Forelimb muscle (tissue), 1 donor: ENCODE measurements around the gene LYL1. TPM values are rescaled to one million over a fixed set of nuclear protein-coding genes. Genes with fewer than 3 reads are reported as not detected.

Experiments
- DNase-seq: peaks from one replicate; pipeline ENCODE4 v3.0.0-alpha.2; 2013; ENCODE audit warnings: low read depth
- polyA plus RNA-seq: library from polyadenylated mRNA; unstranded; fragments of 120-200 nt; gene quantifications from one replicate; pipeline ENCODE4 v1.2.1, GENCODE V29; 2013; ENCODE audit not compliant: insufficient read length

Gene LYL1
- polyA plus RNA-seq, 1 donor: 5.4 TPM

DNA sequence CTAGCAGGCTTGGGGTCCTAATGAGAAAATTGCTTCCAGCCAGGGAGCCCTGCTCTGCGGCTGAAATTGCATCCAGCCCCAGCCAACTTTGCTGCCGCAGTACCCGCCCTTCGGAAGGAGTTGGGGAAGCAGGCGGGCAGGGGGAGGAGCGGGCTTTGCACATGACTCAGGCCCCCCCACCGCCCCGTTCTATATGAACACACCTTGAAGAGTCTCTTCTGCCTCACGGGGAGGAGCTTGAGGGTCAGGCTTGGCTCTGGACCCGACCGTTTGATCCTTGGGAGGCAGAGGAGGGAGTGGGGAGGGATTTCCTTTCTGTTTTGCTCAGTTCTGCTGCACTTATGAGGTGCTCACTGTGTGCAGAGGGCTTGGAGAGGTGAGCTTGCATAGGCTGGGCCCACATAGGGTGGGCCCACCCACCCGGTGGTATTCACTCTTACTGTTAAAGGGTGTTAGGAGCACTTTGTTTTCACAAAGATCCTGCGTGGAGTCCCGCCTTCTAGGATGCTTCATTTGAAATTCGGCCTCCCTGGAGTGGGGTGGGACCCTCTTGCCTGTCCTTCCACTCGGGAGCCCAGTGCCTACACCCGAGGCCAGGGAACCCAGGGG lies 46.5 kb downstream of the LYL1 start:
- no peak for DNase-seq

DNA sequence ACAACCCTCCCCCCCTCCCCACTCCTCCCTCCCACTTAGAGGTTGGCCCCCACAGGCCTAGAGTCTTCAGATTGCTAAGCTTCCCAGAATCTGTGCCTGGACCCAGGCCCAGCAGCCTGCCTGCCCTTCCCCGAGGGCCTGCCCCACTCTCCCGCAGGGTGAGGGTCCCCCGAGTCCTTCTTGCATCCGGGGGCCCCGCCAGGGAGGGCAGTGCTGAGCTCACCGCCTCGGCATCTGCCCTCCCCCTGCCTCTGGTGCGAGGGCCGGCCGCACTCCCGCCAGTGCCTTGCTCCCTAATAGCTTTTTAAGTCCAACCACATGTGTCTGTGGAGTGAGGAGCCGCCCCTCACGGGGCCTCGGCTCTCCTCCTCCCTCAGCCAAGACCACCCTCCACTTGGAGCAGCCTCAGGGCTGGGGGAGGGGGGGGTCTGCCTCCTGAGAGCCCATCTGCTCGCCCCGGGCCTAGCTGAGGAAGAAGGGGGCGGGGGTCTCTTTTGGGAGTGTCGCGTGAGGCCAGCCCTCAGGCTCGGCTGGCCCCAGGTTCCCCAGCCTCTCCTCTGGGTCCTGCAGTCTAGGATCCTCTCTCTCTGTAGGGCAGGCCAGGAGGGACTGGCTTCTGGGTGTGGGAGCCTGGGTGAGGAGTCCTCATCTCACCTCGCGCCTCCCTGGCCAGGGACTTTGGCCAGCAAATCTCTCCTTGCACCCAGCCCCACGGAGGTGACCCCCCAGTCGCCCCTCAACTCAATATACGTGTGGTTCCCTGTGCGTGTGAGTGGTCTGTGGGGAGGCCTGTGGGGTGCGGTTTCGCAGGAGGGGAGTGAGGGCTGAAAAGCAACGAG lies 47.2 kb downstream of the LYL1 start:
- DNase-seq: no peak

DNA sequence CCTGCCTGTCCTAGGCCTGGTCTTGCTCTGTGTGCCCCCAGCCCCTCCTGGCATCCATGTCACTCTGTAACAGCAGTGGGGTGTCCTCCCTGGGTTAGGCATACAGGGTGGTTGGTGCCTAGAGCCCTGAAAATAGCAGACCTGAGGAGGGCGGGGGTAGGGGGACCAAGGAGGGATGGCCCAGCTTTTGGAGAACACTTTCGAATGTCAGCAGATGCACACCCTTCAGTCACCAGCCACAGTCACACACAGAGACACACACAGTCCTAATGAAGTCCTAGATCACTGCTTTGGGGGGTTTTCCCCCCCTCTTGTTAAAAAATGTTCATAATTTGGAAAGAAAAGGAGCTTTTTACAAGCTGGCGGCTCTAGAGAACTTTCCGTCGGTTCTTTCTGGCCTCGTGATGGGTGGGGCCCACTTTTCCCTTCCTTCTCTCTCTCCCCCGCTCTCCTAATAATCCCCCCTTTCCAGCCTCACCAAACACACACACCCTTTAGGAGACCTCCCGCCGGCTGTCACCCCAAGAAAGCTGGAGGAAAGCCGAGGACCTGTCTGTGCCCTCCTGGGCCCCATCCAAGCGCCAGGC lies 47.9 kb downstream of the LYL1 start:
- DNase-seq: no peak

DNA sequence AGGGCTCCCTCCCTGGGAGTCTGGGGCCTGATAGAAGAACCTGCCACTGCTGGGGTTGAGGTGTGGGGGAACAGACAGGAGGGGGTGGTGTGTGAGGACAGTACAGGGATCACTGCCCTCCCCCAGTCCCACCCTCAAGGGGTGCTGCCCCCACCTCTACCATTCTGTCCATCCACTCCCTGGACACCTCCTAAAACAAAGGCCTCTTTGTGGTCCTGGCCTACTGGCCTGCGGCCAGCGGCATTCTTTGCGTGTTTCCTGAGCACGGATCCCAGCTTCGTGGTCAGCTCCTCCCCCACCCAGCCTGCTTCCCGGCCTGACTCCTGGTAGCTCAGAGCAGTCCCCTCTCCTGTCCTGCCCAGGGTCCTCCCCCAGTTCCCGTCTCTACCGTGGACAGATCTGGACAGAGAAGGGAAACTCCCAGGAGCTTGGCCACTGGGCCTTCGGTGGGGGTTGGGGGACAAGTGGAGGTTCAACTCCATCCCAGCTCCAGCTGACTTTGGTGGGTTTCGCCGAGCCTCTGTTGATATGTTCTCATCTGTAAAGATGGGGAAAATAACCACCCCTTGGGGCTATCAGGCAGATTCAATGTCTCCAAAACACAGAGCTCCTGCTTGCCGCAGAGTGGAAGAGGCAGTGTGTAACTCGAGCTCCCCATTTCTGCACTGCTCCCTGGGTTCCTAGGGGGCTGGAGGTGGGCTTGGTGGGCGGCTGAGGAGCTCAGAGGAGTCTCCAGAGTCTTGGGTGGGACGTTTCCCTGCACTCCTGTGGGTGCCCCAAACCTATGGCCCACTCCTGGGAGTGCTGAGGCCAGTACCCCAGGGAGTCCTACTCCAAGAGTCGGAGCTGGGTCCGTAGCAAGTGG lies 48.7 kb downstream of the LYL1 start:
- no peak for DNase-seq

DNA sequence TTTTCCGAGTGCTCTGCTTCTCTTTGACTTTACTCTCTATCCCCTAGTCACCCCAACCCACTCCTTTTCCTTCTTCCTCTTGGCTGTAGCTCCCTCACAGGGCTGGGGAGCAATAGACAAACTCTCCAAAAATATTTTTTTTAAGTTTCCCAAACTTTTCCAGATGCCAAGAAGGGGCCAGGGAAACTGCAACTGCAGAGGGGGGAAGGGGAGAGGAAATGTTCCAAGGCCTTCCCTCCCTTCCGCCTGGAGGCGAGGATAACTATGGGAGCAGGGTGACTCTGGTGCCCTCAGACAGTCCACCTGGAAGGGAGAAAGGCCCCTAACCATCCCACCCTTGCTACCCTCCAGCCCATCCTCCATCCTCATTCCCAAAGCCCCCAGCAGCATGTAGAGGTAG lies 49.4 kb downstream of the LYL1 start:
- no peak for DNase-seq

DNA sequence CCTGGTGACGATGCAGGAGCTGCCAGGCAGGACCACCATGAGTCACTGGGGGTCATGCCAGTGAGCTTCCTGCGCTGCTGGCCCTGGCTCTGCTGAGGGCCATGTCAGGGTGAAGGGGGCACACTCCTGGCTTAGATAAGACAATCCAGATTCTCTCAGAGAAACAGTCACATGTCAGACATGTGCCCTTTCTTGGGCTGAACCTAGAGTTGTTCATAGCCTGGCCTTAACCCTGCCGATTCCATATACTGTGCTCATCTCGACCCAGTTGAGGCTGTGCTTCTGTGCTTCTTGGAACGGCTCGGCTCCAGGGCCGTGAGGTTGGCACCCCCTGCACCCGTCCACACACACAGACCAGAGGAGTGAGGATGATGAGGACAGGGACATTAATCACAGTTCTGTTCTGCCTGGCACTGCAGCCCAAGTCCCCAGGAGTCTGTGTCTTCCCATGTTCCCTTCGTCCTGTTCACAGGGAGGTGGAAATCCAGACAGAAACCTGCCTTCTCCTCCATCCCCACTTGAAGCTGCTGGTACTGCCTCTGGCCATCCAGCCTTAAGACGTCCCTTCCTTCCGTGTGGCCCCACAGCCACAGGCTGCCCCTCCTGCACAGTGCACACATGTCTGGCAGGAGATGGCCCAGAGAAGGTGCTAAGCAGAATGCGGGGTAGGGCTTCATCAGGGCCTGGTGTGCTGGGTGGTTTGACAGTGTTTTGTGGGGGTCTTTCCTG lies 50.0 kb downstream of the LYL1 start:
- DNase-seq: no peak

DNA sequence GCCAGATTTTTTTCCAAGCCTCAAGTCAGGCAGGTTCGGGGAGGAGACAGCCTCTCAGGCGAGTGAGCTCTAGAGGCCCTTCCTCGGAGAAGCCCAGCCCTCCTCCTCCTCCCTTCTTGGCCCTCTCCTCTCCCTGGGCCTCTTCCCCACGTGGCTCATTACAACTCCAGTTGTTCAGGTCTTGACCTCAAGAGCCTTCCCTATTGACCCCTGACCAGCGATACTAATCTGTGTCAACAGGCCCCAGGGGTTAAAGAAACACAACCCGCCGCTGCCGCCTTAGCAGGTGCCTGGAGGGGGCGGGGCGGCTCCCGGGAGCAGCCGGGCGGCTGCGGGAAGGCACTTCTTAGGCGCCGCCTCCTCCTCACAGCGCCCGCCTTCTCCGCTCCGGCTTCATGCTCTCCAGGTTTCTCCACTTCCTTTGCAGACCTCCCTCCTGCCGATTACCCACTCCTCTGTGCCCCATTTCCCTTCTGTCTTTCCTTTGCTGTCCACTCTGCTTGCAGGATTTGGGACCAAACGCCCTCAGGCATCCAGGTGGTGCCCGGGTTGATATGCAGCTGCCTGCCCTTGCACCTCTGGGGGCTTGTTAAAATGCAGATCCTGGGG lies 51.0 kb downstream of the LYL1 start:
- DNase-seq: no peak

DNA sequence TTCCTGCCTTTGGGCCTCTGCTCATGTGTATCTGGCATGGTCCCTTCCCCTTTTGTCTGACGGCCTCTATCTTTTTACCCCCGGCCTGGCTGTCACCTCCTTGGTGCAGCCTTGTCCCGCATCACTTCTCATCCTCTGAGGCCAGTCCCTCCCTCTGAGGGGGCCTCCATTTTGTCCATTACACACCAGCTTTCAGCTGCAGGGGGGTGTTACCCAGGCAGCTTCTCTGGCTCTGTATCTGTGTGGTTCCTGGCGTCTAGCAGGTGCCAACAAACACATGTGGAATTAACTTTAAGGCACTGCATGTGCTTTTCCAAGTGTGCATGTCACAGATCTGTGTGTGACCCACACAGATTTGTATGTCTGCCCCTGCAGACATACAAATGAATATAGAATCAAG lies 52.4 kb downstream of the LYL1 start:
- no peak for DNase-seq

Other genes with a start within 250 kb of the LYL1 start
- 8.2 TPM for gene DNASE2, start 221.4 kb downstream of the LYL1 start, polyA plus RNA-seq
- 0.42 TPM for gene KLF1, start 215.7 kb downstream of the LYL1 start, polyA plus RNA-seq
- 39.4 TPM for gene GCDH, start 211.7 kb downstream of the LYL1 start, polyA plus RNA-seq
- gene SYCE2, start 183.6 kb downstream of the LYL1 start, polyA plus RNA-seq: 3.9 TPM
- gene FARSA, start 169.1 kb downstream of the LYL1 start, polyA plus RNA-seq: 42.6 TPM
- gene CALR, start 164.2 kb downstream of the LYL1 start, polyA plus RNA-seq: 312 TPM
- 137 TPM for gene RAD23A, start 157.0 kb downstream of the LYL1 start, polyA plus RNA-seq
- 46.0 TPM for gene GADD45GIP1, start 145.6 kb downstream of the LYL1 start, polyA plus RNA-seq
- 0.08 TPM for gene DAND5, start 133.3 kb downstream of the LYL1 start, polyA plus RNA-seq
- 111 TPM for gene NFIX, start 107.4 kb downstream of the LYL1 start, polyA plus RNA-seq
- 24.1 TPM for gene TRMT1, start 13.9 kb upstream of the LYL1 start, polyA plus RNA-seq
- gene NACC1, start 15.4 kb upstream of the LYL1 start, polyA plus RNA-seq: 18.7 TPM
- 33.6 TPM for gene STX10, start 47.5 kb upstream of the LYL1 start, polyA plus RNA-seq
- 57.4 TPM for gene IER2, start 47.6 kb upstream of the LYL1 start, polyA plus RNA-seq